HG02870 (cell line): ENCODE data around the gene FEM1C.
A peak's percentile ranks its signal among the peaks of the same experiment; 100 is the strongest.

Experiments
- ATAC-seq: cut with Tn5 transposase; IDR thresholded peaks from one replicate; pipeline ENCODE4 v1.9.1; 2021; ENCODE audit warnings: mild to moderate bottlenecking, moderate library complexity; ENCODE audit not compliant: unreplicated experiment

FEM1C gene

GRCh38 chr5:115524199-115524847 is 20.3 kb downstream of the FEM1C start:
- no peak for ATAC-seq

- ATAC-seq: no peak
These were observed 21.7 kb downstream of the FEM1C start for GRCh38 chr5:115522832-115523403.

GRCh38 chr5:115520191-115520590 is 24.4 kb downstream of the FEM1C start:
- ATAC-seq: no peak

- ATAC-seq: no peak
These were observed 28.2 kb downstream of the FEM1C start for GRCh38 chr5:115516372-115516771.

- no peak for ATAC-seq
These were observed 30.4 kb downstream of the FEM1C start for GRCh38 chr5:115514220-115514619.

- ATAC-seq: no peak
These were observed 32.9 kb downstream of the FEM1C start for GRCh38 chr5:115511632-115512031.

- ATAC-seq: no peak
These were observed 34.4 kb downstream of the FEM1C start for GRCh38 chr5:115510145-115510645.

GRCh38 chr5:115509547-115509946 is 35.0 kb downstream of the FEM1C start:
- no peak for ATAC-seq

GRCh38 chr5:115507681-115508080 is 36.9 kb downstream of the FEM1C start:
- ATAC-seq: no peak

GRCh38 chr5:115503420-115503819 is 41.2 kb downstream of the FEM1C start:
- ATAC-seq: no peak

- ATAC-seq: no peak
These were observed 42.9 kb downstream of the FEM1C start for GRCh38 chr5:115501464-115502210.

GRCh38 chr5:115500225-115500624 is 44.4 kb downstream of the FEM1C start:
- no peak for ATAC-seq

GRCh38 chr5:115496936-115497576 is 47.5 kb downstream of the FEM1C start:
- ATAC-seq: no peak

GRCh38 chr5:115494570-115495289 is 49.8 kb downstream of the FEM1C start:
- peak; percentile 77 for ATAC-seq

- no peak for ATAC-seq
These were observed 54.0 kb downstream of the FEM1C start for GRCh38 chr5:115490596-115490995.

GRCh38 chr5:115489733-115490132 is 54.8 kb downstream of the FEM1C start:
- no peak for ATAC-seq

GRCh38 chr5:115487756-115488155 is 56.8 kb downstream of the FEM1C start:
- ATAC-seq: peak; percentile 74

- no peak for ATAC-seq
These were observed 57.4 kb downstream of the FEM1C start for GRCh38 chr5:115487168-115487567.

- no peak for ATAC-seq
These were observed 57.8 kb downstream of the FEM1C start for GRCh38 chr5:115486728-115487127.

- no peak for ATAC-seq
These were observed 60.2 kb downstream of the FEM1C start for GRCh38 chr5:115484368-115484767.

GRCh38 chr5:115480900-115481299 is 63.7 kb downstream of the FEM1C start:
- ATAC-seq: no peak
